Spleen (tissue), 7 donors: ENCODE data around the gene IL31.

ENCODE experiments used
- CTCF ChIP-seq, 11 experiments: fragments of 200-600 bp in 7 of 11; fragments of 450-650 bp in 4 of 11; sonication (generic) in 4 of 11; IDR thresholded peaks in 8 of 11; conservative IDR thresholded peaks in 3 of 11; 1 replicate in 7 of 11; 2 replicates in 4 of 11; pipeline versions ENCODE4 v1.4.0 to v1.8.0; 2016 to 2021; ENCODE audit warnings: antibody characterized with exemption in 11 of 11, inconsistent platforms in 4 of 11, mild to moderate bottlenecking in 1 of 11
- POLR2AphosphoS5 ChIP-seq, 3 donors: sonication (generic); formaldehyde crosslinking; IDR thresholded peaks; one replicate each; pipeline ENCODE4 v1.5.1; 2017; ENCODE audit warnings: antibody characterized with exemption in 3 of 3
- donor health status: DM: no; HTN: no; CAD: no; lungs with moderate emphysema.
- donor health status: DM: no; HTN: no; CAD: no.
- donor health status: DM: no; HTN: no; CAD: no.

- TF ChIP-seq CTCF (IDR thresholded peaks at IDR 0.05 in 8 of 11, conservative IDR thresholded peaks at IDR 0.05 in 3 of 11) (no peak), POLR2AphosphoS5 (IDR thresholded peaks at IDR 0.05) (peak in 1 of 3 donors; percentile 56)
These were observed 43.9 kb downstream of the IL31 start for GRCh38 chr12:122130150-122130549.
